Measurements from ENCODE around the gene SLC35G6.

SLC35G6 gene

GRCh38 chr17:7513850-7514419 lies 32.7 kb downstream of the SLC35G6 start:
- no peak for DNase-seq (ENCODE audit: extremely low read depth, low read depth)
- TF ChIP-seq CTCF (IDR thresholded peaks at IDR 0.05; ENCODE audit: low read depth, low read length): no peak

- no peak for DNase-seq (ENCODE audit: extremely low read depth, low read depth)
- TF ChIP-seq CTCF (IDR thresholded peaks at IDR 0.05; ENCODE audit: low read depth, low read length): no peak
These were observed 34.8 kb downstream of the SLC35G6 start for GRCh38 chr17:7515911-7516610.

GRCh38 chr17:7523033-7523432 lies 41.8 kb downstream of the SLC35G6 start:
- no peak for DNase-seq (ENCODE audit: extremely low read depth, low read depth)
- TF ChIP-seq CTCF (IDR thresholded peaks at IDR 0.05; ENCODE audit: low read depth, low read length): peak; percentile 31

- no peak for TF ChIP-seq CTCF (IDR thresholded peaks at IDR 0.05; ENCODE audit: low read depth, low read length)
- no peak for DNase-seq (ENCODE audit: extremely low read depth, low read depth)
These were observed 47.6 kb downstream of the SLC35G6 start for GRCh38 chr17:7528842-7529241.

- no peak for DNase-seq (ENCODE audit: extremely low read depth, low read depth)
- TF ChIP-seq CTCF (IDR thresholded peaks at IDR 0.05; ENCODE audit: low read depth, low read length): no peak
These were observed 49.0 kb downstream of the SLC35G6 start for GRCh38 chr17:7530023-7530900.

Data from AG09319 (cell line).